SIG-M5 (cell line): ENCODE results near the gene ZNF148.

ENCODE experiments used
- DNase-seq: peaks from one replicate; lab custom pipeline; 2025; lab: John Stamatoyannopoulos, UW

ZNF148 gene

DNA sequence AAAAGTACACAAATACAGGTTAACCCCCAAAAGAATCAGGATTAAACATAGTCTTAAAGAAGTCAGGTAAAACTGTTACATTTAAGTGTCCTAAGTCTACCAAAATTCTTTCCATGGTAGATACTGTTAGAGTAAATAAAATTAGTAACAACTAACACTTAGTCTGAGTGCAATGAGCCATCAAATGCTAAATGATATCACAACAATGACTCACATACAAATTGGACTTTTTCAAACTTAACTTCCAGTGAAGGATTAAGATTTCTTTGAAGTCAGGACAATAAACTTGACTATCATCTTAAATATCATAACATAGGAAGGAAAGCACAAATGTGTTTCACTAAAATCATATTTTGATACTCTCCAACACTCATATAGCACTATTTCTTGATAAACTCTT is 43.9 kb downstream of the ZNF148 start:
- DNase-seq = no peak

DNA sequence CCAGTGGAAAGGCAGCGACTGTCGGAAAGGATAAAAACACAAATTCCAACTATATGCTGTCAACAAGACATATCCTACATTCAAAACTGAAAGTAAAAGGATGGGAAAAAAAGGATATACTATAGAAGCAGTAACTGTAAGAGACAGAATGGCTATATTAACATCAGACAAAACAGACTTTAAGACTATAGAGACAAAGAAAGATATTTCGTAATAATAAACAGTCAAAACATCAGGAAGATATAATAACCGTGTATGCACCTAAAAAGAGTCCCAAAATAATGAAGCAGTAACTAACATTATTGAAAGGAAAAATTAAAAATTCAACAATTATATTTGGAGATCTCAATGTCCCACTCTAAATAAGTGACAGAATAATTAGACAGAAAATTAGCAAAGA is 48.2 kb downstream of the ZNF148 start:
- DNase-seq = no peak

DNA sequence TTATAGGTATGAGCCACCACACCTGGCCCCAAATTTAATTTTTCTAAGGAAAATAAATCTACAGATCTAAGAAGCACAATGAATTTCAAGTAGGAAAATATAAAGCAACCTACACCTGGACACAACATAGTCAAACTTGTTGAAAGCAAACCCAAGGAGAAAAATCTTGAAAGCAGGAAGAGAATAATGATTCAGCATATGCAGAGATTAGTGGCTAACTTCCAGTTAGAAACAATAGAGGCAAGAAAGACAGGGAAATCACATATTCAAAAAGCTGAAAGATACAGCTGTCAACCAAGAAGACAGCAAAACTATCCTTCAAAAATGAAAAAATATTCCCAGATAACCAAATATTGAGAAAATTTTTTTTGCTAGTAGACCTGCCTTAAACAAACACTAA is 49.4 kb downstream of the ZNF148 start:
- no peak for DNase-seq

DNA sequence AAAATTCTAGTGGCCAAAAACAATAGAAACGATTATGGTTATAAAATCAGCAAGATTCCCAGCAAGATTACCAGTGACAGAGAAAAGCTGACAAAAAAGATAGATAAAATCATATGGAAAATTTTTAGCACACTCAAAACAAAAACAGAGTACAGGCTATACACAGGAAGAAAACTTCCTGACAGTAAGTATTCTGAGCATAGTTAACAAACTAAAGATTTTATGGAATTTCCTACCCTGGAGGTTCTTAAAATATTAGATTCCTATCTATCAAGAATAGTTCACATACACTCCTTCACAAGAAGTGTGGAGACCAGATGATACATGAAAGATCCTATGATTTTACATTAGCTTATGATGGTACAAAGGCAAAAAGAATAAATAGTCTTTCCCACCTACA is 50.8 kb downstream of the ZNF148 start:
- DNase-seq = no peak

DNA sequence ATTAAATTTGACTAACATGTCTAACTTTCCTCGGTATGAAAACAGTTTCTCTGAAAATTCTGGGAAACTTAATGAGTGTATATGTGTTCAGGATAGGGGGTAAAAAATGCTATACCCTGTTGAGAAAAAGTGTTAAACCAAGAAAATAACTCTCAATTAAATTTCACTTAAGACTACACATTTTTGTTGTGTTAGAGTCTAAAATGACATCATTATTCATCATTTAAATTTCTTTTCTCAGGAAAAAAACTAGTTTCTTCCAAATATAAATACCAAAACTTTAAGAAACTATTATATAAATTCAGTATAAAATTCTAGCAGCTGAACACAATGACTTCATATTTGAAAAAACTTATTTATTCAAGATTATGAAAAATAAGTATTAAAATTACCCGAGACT is 52.2 kb downstream of the ZNF148 start:
- DNase-seq = no peak

DNA sequence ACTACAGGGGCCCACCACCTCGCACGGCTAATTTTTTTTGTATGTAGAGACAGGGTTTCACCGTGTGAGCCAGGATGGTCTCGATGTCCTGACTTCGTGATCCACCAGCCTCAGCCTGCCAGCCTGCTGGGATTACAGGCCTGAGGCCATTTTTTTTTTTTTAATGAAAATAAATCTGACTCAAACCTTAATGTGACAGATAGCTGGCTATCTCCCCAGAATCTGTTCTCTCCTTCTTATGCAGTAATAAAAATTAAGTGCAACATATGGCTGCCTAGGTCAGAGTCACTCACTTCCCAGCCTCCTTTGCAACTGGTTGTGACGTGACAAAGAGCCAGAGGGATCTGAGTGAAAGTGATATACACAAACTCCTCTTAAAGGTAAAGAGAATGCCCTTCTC is 53.0 kb downstream of the ZNF148 start:
- no peak for DNase-seq

DNA sequence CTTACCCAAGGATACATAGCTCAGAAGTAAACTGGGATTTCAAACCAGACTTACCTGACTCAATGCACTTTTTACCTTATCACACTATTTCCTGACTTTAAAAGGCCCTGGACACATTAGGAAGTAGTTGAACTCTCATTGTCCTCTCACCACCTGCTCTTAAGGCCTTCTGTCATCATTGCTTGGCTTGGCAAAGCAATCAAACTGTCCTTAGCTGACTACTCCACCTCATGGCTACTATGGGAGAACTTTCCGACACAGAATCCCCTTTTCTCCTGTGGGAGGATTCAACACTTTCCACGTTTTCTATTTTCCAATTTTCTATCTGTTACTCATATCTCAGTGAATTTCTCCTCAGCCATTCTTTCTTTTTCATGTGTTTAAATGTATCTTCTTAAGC is 55.4 kb downstream of the ZNF148 start:
- DNase-seq = no peak

DNA sequence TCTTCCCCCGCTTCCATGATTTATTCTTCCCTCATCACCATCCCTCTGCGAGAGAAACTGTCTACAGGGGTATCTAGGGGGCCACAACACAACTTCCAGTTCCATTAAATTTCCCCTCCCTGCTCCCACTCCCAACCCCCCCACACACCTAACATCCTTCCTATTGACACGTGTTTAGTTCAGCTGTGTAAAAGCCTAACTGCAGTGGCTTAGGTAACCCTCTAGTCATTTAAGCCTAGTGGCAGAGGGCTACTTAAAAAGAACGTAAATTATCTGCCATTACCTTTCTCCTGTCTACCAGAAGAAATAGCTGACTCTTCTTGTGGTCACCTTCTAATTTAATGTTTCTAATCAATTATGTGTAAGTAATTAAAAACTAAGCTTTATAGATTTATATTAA is 56.3 kb downstream of the ZNF148 start:
- DNase-seq = no peak

DNA sequence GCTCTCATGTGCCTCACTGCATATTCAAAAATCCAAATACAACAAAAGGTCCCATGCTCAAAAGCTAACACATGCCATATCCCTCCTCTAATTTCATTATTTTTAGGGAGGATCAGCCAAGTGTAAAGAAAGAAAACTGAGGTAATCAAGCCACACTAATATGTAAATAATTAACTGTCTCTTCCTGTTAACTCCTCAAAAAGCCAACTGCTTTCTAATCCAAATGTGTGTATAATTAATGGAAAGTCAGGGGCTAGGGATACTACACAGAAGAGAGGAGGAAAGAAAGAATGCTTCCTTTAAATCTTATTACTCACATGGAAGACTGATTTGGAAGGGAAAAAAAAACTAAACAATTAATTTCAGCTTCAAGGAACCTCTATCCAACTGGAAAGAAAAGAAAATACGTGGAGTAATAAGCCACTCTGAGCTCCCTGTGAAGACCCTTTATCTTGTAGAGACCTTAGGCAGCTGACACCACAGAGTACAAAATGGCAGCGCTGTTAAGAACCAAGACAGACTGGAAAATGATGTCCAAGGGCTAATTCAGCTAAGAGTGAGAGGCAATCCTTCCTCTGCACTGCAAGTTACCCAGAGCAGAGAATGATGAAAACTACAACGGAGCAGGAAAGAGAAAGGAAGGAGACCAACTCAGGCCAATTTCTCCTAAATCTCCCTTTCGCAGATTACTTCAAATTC is 56.8 kb downstream of the ZNF148 start:
- DNase-seq = no peak

DNA sequence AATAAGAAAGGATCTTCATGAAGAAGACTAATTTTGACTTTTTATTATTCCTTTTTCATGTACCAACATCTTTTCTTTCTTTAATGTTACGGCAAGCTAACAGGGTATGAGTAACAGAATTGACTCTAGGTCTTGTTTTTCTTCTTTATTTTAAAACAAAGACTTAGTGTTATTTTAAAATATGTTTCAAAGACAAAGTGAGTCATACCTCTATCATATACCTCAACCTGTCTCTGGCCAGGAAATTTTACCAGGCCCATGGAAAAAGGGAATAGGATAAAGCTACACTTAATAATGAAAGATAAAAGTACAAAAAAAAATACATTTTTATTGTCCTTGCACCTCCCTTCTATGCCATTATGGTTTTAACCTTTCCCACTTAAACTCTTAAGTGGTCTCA is 57.4 kb downstream of the ZNF148 start:
- no peak for DNase-seq

DNA sequence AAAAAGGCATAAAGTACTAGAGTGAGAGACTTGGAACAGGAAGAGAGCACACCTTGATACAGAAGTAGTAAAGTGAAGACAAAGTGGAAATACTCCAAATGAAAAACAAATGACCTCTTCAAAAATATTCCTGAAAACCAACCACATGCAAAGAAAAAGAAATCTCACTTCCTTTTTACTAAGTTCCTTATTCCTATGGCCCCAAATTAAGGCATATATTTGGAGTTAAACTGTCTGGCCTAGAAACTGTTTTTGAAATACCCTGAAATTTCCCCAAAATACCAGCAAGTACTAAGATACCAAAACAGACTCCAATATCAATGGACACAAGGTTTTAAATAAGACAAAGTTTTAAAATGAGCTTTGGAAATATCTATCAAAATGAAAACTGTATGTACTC is 58.2 kb downstream of the ZNF148 start:
- no peak for DNase-seq

DNA sequence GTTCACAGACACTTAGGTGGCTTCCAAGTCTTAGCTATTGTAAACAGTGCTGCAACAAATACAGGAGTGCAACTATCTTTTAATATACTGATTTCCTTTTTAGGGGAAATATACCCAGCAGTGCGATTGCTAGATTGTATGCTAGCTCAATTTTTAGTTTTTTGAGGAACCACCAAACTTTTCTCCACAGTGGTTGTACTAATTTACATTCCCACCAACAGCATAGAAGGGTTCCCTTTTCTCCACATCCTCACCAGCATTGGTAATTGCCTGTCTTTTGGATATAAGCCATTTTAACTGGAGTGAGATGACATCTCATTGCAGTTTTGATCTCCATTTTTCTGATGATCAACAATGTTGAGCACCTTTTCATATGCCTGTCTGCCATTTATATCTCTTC is 58.9 kb downstream of the ZNF148 start:
- DNase-seq = no peak

DNA sequence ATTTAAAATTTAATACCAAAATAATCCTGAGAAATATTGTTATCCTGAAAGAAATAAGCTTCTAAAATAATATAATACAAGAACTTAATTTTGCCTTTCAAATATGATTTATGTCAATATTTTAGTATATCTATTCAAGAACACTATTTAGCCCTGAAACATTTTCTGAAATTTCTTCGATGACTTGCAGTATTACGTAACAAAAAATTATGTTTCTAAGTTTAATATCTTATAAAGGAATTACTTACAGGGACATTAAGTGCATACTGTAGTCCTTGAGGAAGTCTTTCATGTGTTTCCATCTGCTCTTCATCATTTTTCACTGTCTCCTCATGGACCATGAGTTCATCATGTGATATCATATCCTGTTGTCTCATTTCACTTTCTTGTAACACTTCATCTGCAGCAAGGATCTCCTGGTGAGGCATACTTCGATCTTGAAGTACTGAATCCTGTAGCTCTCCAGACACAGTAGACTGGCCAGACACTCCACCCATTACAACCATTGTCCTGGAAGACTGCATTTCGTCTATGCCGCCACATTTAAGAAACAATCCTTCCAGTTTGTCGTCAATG is 62.0 kb downstream of the ZNF148 start:
- no peak for DNase-seq

DNA sequence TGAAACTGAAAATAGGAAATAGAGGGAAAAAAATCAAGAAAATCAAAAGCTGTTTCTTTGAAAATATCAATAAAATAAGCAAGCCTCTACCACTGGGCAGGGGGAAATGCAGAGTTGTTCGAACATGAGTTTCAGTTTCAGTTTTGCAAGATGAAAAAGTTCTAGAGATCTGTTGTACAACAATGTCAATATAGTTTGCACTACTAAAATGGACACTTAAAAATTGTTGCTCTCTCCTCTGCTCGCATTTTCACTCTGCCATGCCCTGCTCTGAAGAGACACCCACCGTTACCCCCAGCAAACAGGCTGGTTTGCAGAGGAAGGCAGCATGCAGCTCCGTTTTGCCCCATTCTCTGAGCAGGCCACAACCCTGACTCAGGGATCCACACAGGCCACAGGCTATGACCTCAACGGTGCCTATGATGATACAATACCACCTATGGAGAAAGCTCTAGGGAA is 64.5 kb downstream of the ZNF148 start:
- DNase-seq = no peak

DNA sequence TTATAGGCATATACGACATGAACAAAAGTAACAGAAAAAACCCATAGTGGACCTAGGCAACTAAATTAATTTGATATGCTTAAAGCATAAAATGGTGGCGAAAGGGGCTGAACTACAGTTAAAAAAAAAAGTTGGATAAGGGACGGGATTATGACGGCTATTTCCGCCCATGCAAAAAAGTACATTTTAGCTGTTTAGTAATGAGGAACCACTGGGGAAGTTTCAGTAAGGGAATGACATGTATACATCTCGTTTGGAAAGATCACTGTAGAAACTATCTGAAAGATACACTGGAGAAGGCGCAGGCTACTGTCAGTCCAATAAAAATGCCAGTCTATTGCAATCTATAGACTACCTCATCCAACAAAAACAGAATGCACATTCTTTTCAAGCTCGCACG is 65.6 kb downstream of the ZNF148 start:
- DNase-seq = no peak

DNA sequence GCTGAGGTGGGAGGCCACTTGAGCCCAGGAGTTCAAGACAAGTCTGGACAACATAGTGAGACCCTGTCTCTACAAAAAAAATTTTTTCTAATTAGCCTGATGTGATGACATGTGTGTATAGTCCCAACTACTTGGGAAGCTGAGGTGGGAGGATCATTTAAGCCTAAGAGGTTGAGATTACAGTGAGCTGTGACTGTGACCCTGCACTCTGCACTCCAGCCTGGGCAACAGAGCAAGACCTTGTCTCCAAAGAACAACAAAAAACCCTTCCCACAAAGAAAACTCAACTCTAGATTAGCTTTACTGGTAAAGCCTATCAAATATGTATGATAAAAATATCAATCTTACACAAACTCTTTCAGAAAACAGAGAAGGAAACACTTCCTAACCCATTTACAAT is 68.5 kb downstream of the ZNF148 start:
- DNase-seq = no peak

DNA sequence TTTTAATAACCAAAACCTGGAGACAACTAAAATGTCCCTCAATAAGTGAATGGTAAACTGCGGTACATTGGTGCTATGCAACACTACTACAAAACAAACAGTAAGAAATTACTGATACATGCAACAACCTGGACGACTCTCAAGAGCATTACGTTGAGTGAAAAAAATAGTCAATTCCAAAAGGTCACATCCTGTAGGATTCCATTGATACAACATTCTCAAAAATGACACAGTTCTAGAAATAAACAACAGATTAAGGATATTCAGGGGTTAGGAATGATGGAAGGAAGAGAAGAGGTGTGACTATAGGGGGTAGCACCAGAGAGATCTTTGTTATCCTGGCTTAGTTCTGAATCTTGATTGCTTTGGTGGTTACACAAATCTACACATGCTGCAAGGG is 72.2 kb downstream of the ZNF148 start:
- no peak for DNase-seq

DNA sequence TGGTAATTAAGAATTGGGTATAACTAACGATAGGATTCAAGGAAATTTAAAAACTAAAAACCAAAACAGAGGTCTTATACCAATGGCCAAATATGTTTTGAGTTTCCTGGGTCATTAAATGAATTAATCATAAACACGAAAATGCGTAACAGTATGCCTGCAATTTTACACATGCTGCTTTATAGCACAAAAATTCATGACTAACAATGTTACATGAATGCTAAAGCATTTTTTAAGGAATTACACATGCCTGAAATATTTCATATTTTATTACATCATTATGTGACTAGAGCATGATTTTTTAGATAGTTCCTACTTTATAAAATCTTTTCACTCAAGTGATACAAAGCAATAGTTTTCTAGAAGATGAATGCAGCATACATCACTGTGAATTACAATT is 74.7 kb downstream of the ZNF148 start:
- no peak for DNase-seq

DNA sequence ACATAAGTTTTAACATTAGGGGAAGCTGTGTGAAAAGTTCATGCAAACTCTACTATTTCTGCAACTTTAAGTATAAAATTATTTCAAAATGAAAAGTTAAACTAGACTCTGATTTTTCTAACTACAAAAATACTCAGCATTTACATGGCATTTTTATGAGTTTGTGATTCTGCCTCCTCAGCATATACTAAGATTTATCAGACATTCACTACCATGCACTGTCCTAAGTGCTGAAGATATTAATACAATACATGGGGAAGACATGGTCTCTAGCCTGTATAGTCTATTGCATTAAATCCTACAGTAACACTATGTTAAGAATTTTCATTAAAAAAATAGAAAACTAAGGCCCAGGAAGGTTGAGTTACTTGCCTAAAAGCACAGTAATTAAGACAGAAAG is 80.7 kb downstream of the ZNF148 start:
- no peak for DNase-seq

DNA sequence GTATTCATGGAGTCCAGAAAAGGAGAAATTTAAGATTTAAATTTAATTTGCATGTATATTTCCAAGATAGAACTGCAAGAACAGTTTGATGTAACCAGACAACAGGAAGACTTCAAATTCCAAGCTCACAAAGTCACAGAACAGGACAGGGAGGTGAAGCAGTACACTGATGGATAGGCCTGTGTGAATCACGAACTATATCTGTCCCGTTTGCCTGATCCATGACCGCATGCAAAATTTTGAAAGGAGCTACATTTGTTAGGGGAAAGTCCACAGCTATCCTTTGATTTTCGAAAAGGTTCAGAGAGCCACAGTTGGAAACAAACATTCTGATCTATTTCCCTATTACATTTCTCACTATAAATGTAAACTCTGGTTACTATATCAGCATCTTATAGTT is 83.1 kb downstream of the ZNF148 start:
- DNase-seq = no peak

DNA sequence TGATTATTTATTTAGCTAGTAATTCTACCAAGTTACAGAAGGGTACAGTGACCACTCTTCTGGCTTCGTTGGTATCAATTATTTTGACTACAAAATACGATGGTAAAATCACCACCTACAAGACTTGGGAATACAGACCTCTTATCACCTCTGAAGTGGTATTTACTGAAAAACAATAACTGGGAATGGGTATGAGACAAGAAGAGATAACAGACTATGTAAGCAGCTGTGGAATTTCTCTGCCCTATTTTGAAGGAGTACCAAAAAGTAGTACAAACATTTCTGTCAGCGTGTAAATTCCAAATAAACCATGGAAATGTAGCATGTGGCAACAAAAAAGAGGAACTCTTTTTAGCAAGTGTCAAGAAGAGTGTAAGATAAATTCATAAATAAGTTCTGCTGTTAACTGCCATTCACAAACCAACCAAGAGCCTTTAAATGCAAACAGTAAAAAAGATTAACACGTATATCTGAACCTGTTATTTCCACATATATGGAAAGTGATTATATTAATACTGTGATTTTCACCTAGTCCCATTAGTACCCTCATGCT is 85.6 kb downstream of the ZNF148 start:
- no peak for DNase-seq

DNA sequence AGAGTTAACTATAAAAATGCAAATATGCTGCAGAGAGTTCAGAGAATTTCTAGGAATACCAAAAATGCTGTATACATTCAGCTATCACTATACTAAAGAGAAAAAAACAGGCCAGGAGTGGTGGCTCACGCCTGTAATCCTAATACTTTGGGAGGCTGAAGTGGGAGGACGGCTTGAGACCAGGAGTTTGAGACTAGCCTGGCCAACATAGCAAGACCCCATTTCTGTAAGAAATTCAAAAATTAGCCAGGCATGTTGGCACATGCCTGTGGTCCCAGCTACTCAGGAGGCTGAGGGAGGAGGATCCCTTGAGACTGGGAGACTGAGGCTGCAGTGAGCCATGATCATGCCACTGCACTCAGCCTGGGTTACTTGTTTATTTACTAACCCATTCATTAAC is 87.9 kb downstream of the ZNF148 start:
- no peak for DNase-seq

DNA sequence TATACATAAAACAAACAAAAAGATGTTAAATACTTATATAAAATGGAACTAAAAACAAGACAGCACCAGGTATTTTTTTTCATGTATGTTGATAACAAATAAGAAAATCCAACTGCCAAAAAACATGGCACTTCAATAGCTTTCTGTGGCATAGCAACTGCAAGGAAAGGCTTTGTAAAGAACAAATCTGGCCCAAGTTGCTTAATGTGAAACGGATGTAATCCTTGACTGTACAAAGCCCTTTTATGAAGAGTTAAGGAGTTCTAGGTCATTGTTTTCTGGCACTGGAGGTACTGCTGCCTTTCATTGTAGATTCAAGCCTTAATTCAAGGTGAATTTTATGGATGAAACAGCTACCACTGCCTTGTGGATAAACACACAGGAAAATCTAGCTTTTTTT is 93.7 kb downstream of the ZNF148 start:
- DNase-seq = no peak
